NCI-H748 (cell line): ENCODE results near the gene AGBL5.
A peak's percentile ranks its signal among the peaks of the same experiment; 100 is the strongest.

Experiments
- DNase-seq: peaks from one replicate; lab custom pipeline; 2025; ENCODE audit not compliant: unreplicated experiment; lab: John Stamatoyannopoulos, UW

AGBL5 gene

GRCh38 chr2:27024188-27024587 is 27.3 kb upstream of the AGBL5 start:
- DNase-seq: no peak

DNA sequence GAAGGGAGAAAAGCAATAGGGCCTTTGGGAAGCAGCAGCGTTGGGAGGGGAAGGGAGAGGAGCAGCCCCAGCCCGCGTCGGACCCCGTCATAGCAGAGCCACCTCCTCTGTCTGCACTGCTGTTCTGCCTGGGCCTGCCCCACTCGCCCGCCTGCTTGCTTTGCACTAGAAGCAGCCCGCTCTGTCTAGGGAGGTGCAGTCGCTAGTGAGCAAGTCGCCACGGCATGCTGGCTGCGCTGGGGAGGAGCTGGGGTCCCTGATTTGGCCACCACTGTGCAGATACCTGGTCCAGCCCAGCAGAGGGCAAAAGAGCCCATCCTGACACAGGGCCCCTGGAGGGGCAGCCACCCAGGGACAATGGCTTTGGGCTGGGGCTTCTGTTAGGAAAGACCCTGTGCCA is 26.7 kb upstream of the AGBL5 start:
- no peak for DNase-seq

DNA sequence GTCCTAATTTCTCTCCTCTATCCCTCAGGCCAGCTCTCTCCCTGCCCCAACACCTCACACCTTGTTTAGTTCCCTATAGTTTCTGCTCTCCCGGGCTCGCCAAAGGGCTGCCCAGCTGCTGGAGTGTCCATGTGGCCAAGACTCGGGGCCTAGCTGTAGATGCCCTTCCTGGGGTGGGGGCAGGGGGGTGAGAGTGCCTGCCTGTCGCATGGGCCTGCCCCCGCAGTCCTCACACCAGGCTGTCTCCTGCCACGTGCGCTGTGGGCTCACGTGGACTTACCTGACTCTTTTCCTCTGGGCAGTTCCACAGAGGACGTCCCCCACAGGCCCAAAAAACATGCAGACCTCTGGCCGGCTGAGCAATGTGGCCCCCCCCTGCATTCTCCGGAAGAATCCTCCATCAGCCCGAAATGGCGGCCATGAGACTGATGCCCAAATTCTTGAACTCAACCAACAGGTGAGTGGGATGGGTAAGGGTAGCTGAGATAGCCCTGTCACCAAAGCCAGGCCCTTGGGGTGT is 26.1 kb upstream of the AGBL5 start:
- DNase-seq: no peak

- no peak for DNase-seq
Measured at GRCh38 chr2:27025861-27026851, 25.3 kb upstream of the AGBL5 start.

GRCh38 chr2:27027211-27027651 is 24.2 kb upstream of the AGBL5 start:
- DNase-seq: no peak

DNA sequence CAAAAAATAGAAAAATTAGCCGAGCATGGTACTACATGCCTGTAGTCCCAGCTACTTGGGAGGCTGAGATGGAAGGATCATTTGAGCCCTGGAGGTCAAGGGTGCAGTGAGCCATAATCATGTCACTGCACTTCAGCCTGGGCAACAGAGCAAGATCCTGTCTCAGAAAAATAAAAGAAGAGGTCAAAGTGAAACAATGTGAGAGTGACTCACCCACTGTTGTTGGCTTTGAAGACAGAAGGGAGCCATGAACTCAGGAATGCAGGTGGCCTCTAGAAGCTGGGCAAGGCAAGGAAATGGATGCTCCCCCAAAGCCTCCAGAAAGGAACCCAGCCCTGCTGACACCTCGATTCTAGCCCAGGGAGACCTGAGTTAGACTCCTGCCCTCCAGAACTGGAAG is 22.4 kb upstream of the AGBL5 start:
- no peak for DNase-seq

- peak; percentile 93 for DNase-seq
Measured at GRCh38 chr2:27032495-27033252, 18.8 kb upstream of the AGBL5 start, which contains the start of gene TMEM214. Gene TMEM214 (plus strand): TSS chr2:27032965. CDS start chr2:27033016, 51 bp downstream.

- no peak for DNase-seq
Measured at GRCh38 chr2:27033253-27033852, 18.1 kb upstream of the AGBL5 start.

DNA sequence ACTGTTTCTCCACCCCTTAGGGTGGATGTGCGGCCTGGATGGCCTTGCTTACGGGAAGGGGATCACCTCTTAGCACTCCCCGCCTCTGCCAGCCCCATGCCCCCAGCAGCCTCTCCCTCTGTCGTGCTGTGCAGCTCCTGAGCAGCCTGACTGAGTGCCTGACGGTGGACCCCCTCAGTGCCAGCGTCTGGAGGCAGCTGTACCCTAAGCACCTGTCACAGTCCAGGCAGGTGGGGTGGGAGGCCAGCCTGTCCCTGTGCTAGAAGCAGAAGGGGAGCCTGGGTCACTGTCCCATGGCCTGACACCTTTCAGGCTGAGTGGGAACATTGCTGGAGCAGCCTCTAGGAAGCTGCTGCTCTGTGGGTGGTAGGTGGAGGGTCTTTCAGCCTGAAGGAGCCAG is 13.5 kb upstream of the AGBL5 start:
- no peak for DNase-seq

DNA sequence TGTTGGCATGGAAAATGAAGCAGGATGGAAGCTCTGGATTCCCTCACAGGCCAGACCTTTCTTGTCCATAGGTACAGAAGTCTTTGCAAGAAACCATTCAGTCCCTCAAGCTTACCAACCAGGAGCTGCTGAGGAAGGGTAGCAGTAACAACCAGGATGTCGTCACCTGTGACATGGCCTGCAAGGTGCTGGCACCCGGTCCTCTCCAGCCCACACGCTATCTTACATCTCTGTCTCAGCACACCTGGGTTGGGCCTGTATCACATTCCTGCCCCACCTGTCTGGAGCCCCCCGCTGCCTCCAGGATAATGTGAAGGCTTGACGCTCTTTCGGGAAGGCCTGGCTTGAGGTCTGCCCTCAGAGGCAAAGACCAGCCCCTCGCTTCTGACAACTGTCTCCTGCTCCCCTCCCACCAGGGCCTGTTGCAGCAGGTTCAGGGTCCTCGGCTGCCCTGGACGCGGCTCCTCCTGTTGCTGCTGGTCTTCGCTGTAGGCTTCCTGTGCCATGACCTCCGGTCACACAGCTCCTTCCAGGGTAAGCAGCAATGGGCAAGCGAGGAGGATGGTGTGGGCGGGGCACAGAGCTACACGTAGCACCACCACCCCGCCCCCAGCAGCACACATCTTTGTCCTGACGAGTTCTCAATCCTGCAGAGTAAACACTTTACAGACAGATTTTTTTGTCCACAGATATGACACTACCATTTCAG is 12.7 kb upstream of the AGBL5 start:
- no peak for DNase-seq

GRCh38 chr2:27039426-27039825 is 12.0 kb upstream of the AGBL5 start:
- no peak for DNase-seq

GRCh38 chr2:27039871-27040270 is 11.6 kb upstream of the AGBL5 start:
- no peak for DNase-seq

- no peak for DNase-seq
Measured at GRCh38 chr2:27040282-27040681, 11.2 kb upstream of the AGBL5 start.

- DNase-seq: no peak
Measured at GRCh38 chr2:27041752-27042151, 9.7 kb upstream of the AGBL5 start.

GRCh38 chr2:27042159-27042661 is 9.3 kb upstream of the AGBL5 start:
- DNase-seq: peak; percentile 27

GRCh38 chr2:27042985-27043634 is 8.4 kb upstream of the AGBL5 start:
- no peak for DNase-seq

DNA sequence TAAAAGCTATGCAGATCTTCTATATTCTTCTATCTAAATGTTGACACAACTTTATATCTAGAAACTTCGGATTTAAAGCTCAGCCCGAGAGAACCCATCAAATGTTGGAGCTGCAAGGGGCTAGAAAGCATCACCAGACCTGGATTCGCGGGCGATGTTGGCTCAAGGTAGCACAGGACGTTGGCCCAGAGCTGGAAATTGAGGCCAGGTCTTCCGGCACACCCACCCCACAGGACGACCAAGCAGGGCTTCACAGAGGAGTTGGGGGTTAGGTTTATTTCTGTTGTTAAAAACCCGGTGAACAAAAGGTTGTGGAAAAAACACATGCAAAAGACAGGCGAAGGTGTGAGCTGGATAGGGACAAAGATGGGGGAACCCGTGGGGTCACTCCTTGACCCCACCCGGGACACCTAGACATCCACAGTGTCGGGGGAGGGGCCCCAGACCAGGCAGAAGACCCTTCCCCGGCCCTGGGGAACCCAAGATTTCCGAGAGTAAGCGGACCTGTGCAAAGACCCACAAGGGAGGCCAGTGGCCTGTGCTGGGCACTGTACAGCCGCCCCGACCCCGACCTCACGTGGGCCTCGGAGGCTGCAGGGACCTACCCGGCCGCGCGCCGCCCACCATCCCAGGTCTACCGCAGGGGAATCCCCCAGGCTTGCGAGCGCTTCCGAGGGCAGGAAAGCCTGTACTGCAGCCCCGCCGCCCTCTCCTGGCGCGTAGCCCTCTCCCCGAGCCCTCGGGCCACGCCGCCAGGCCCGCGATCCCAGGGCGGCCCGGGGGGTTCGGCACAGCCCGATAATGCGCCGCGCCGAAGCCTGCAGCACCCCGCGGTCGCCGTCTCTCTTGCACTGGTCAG is 1.8 kb upstream of the AGBL5 start:
- DNase-seq: peak; percentile 79

DNA sequence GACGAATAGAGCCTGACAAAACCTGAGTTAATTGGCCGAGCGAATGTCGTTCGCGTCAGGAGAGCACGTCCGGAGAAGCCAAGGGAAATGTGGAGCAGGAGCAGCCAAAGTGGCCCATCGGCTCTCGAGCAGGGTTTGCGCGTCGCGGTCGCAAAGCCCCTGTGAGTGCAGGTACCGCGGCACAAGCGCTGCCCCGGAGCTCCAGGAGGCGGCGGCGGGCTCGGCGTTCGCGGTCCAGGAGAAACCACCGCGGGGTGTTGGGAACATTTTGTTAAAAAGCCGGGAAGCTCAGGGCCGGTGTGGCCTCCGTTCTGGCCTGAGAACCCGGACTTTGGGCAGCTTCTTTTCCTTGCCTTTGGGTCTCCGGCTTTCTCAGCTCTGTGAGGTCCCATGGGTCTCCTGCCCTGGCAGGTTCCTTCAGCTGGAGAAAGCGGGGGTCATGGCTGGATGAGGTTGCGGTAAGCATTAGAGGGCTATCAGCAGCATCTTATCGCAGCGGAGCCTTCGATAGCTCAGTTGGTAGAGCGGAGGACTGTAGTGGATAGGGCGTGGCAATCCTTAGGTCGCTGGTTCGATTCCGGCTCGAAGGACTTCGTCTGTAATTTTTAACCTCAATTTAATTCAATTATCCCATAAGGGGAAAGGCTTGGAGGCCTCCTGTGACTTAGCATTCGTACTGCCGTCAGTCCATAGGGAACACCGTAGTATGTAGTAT is 1.0 kb upstream of the AGBL5 start:
- DNase-seq: peak; percentile 92
